GM10248 (cell line): ENCODE data around the gene SPDYE1.
A peak's percentile ranks its signal among the peaks of the same experiment; 100 is the strongest.
"Not testable (repeated sequence)": the region's sequence is repeated elsewhere in the genome, so short reads cannot be mapped to it uniquely, and the experiment has no call there.

Source experiments
- CTCF ChIA-PET: fragments of 300-600 bp; sonication (Branson Sonifier 250); formaldehyde crosslinking; extraction: SDS; loops from one replicate; lab custom pipeline; 2021; ENCODE audit warnings: antibody characterized with exemption; lab: Yijun Ruan, JAX
- POLR2A ChIA-PET: fragments of 350-650 bp; sonication (Branson Sonifier 250); formaldehyde crosslinking; extraction: SDS; loops from one replicate; lab custom pipeline; 2020; ENCODE audit warnings: antibody characterized with exemption; lab: Yijun Ruan, JAX
- DNase-seq: peaks from one replicate; pipeline ENCODE4 v3.0.0; 2012; ENCODE audit errors: extremely low spot score
- CTCF ChIP-seq: IDR thresholded peaks from 2 replicates; pipeline ENCODE4 v1.5.1; 2012; ENCODE audit warnings: mild to moderate bottlenecking, low read depth; ENCODE audit errors: extremely low read depth, missing control alignments, control extremely low read depth

The SPDYE1 gene

GRCh38 chr7:44018857-44019807 lies 21.4 kb downstream of the SPDYE1 start:
- peak; percentile 82 for TF ChIP-seq CTCF
- POLR2A ChIA-PET: interaction anchor here (0.6 to 1.0 kb wide), 2 partner anchors 20 to 38 kb away, joined by 3 to 4 read pairs; no protein-coding TSS in a partner anchor

GRCh38 chr7:44019825-44020224 lies 22.1 kb downstream of the SPDYE1 start:
- not testable (repeated sequence) for DNase-seq
- ChIA-PET POLR2A (interaction anchor here (0.6 to 1.0 kb wide), 2 partner anchors 19 to 38 kb away, joined by 3 to 4 read pairs; no protein-coding TSS in a partner anchor), CTCF (interaction anchor here (0.6 to 1.6 kb wide), 10 partner anchors 25 to 471 kb away, joined by 3 to 8 read pairs (median 3); partner anchors contain the start of genes DBNL and NUDCD3)

More at GRCh38 chr7:44018857-44019807, 21.4 kb downstream of the SPDYE1 start:
- CTCF ChIA-PET: interaction anchor here (0.6 to 1.6 kb wide), 9 partner anchors 26 to 472 kb away, joined by 3 to 8 read pairs (median 3); partner anchors contain the start of genes DBNL and NUDCD3
- DNase-seq: peak; percentile 98

GRCh38 chr7:44022069-44022468 lies 24.4 kb downstream of the SPDYE1 start:
- CTCF ChIA-PET, DNase-seq, POLR2A ChIA-PET: not testable (repeated sequence)

GRCh38 chr7:44022796-44023467 lies 25.2 kb downstream of the SPDYE1 start:
- CTCF ChIA-PET, DNase-seq, POLR2A ChIA-PET: not testable (repeated sequence)

- CTCF ChIA-PET, POLR2A ChIA-PET, DNase-seq: not testable (repeated sequence)
Observed at GRCh38 chr7:44029433-44029832, 31.7 kb downstream of the SPDYE1 start.

- CTCF ChIA-PET, POLR2A ChIA-PET, DNase-seq: not testable (repeated sequence)
Observed at GRCh38 chr7:44030029-44030428, 32.3 kb downstream of the SPDYE1 start.

- POLR2A ChIA-PET, CTCF ChIA-PET, DNase-seq: not testable (repeated sequence)
Observed at GRCh38 chr7:44031319-44031718, 33.6 kb downstream of the SPDYE1 start.

GRCh38 chr7:44032031-44032430 lies 34.3 kb downstream of the SPDYE1 start:
- DNase-seq, CTCF ChIA-PET: not testable (repeated sequence)
- POLR2A ChIA-PET: interaction anchor here (0.7 kb wide), 1 partner anchor 14 kb away, joined by 3 read pairs; no protein-coding TSS in a partner anchor

- DNase-seq, POLR2A ChIA-PET, CTCF ChIA-PET: not testable (repeated sequence)
Observed at GRCh38 chr7:44033971-44034844, 36.5 kb downstream of the SPDYE1 start.

GRCh38 chr7:44036364-44036763 lies 38.7 kb downstream of the SPDYE1 start:
- CTCF ChIA-PET, DNase-seq, POLR2A ChIA-PET: not testable (repeated sequence)

GRCh38 chr7:44037951-44038350 lies 40.3 kb downstream of the SPDYE1 start:
- POLR2A ChIA-PET, CTCF ChIA-PET, DNase-seq: not testable (repeated sequence)

- CTCF ChIA-PET: not testable (repeated sequence)
Observed at GRCh38 chr7:44038553-44038952, 40.9 kb downstream of the SPDYE1 start.

GRCh38 chr7:44038961-44039558 lies 41.4 kb downstream of the SPDYE1 start:
- CTCF ChIA-PET: not testable (repeated sequence)
- POLR2A ChIA-PET: interaction anchor here (0.7 kb wide), 1 partner anchor 19 kb away, joined by 4 read pairs; no protein-coding TSS in a partner anchor
- peak; percentile 74 for DNase-seq

More at GRCh38 chr7:44038553-44038952, 40.9 kb downstream of the SPDYE1 start:
- DNase-seq: not testable (repeated sequence)
- POLR2A ChIA-PET: interaction anchor here (0.7 kb wide), 1 partner anchor 19 kb away, joined by 4 read pairs; no protein-coding TSS in a partner anchor

- DNase-seq, CTCF ChIA-PET, POLR2A ChIA-PET: not testable (repeated sequence)
Observed at GRCh38 chr7:44039800-44040492, 42.2 kb downstream of the SPDYE1 start.
